HepG2 (cell line): ENCODE measurements around the gene PRR14. TPM values are rescaled to one million over a fixed set of nuclear protein-coding genes. Genes with fewer than 3 reads are reported as not detected.

Experiments
- ETV5 ChIP-seq: IDR thresholded peaks from 2 replicates; pipeline ENCODE4 v1.6.1; 2018; ENCODE audit warnings: missing biosample characterization, missing genetic modification reagents, inconsistent platforms, borderline replicate concordance
- FOXK2 ChIP-seq: fragments of 450-650 bp; IDR thresholded peaks from 2 replicates; pipeline ENCODE4 v1.6.1; 2016
- JUN ChIP-seq: sonication (generic); formaldehyde crosslinking; IDR thresholded peaks from 2 replicates; pipeline ENCODE4 v1.4.0; 2020; ENCODE audit warnings: mild to moderate bottlenecking, missing genetic modification reagents
- JUNB ChIP-seq: sonication (generic); formaldehyde crosslinking; IDR thresholded peaks from 2 replicates; pipeline ENCODE4 v1.8.0; 2022; ENCODE audit warnings: missing genetic modification reagents, mild to moderate bottlenecking, borderline replicate concordance
- MED8 ChIP-seq: sonication (generic); formaldehyde crosslinking; IDR thresholded peaks from 2 replicates; pipeline ENCODE4 v1.8.1; 2023; ENCODE audit warnings: mild to moderate bottlenecking, missing genetic modification reagents; ENCODE audit not compliant: insufficient replicate concordance
- PAWR ChIP-seq: sonication (generic); formaldehyde crosslinking; IDR thresholded peaks from 2 replicates; pipeline ENCODE4 v1.4.0; 2020; ENCODE audit warnings: missing genetic modification reagents, mild to moderate bottlenecking, borderline replicate concordance
- PRPF4 ChIP-seq: fragments of 200-400 bp; formaldehyde crosslinking; IDR thresholded peaks from 2 replicates; pipeline ENCODE4 v1.6.1; 2016; ENCODE audit warnings: low read length, low read depth; ENCODE audit not compliant: poor library complexity, severe bottlenecking
- REL ChIP-seq: sonication (generic); formaldehyde crosslinking; conservative IDR thresholded peaks from 2 replicates; pipeline ENCODE4 v1.8.0; 2022; ENCODE audit warnings: mild to moderate bottlenecking, missing genetic modification reagents, moderate library complexity
- SP2 ChIP-seq: sonication (generic); formaldehyde crosslinking; IDR thresholded peaks from 2 replicates; pipeline ENCODE4 v1.5.1; 2020; ENCODE audit warnings: mild to moderate bottlenecking, missing genetic modification reagents
- SP4 ChIP-seq: sonication (generic); formaldehyde crosslinking; IDR thresholded peaks from 2 replicates; pipeline ENCODE4 v1.8.1; 2023; ENCODE audit warnings: mild to moderate bottlenecking, missing genetic modification reagents
- STAT5B ChIP-seq: sonication (generic); formaldehyde crosslinking; IDR thresholded peaks from 2 replicates; pipeline ENCODE4 v1.4.0; 2020; ENCODE audit warnings: missing genetic modification reagents
- ZBTB8A ChIP-seq: sonication (generic); formaldehyde crosslinking; IDR thresholded peaks from 2 replicates; pipeline ENCODE4 v1.4.0; 2020; ENCODE audit warnings: mild to moderate bottlenecking, low read depth, missing genetic modification reagents, borderline replicate concordance
- ZNF253 ChIP-seq: sonication (generic); formaldehyde crosslinking; IDR thresholded peaks from 2 replicates; pipeline ENCODE4 v1.8.0; 2022; ENCODE audit warnings: mild to moderate bottlenecking, missing genetic modification reagents, borderline replicate concordance
- ZNF761 ChIP-seq: sonication (generic); formaldehyde crosslinking; conservative IDR thresholded peaks from 2 replicates; pipeline ENCODE4 v1.4.0; 2020; ENCODE audit warnings: mild to moderate bottlenecking, missing genetic modification reagents
- ZNF850 ChIP-seq: sonication (generic); formaldehyde crosslinking; conservative IDR thresholded peaks from 2 replicates; pipeline ENCODE4 v1.9.0; 2021; ENCODE audit warnings: mild to moderate bottlenecking, missing genetic modification reagents
- polyA plus RNA-seq, 8 experiments: library from polyadenylated mRNA; depleted of rRNA in 3 of 8; stranded (reverse) in 7 of 8; unstranded in 1 of 8; fragments of >200 nt; fragmentation: Illumina TruSeq in 4 of 8; extraction: Trizol in 4 of 8; gene quantifications; 2 replicates each; pipeline versions ENCODE4 v1.2.1 to v1.2.3, GENCODE V29; 2011 to 2016; ENCODE audit warnings: low read depth in 4 of 8, missing spikeins in 1 of 8, mixed read lengths in 1 of 8; ENCODE audit not compliant: insufficient read depth in 1 of 8
- total RNA-seq, 5 experiments: library from RNA; depleted of rRNA; stranded (reverse); fragments of >200 nt; fragmentation: Illumina TruSeq; extraction: Trizol; gene quantifications; 2 replicates each; pipeline ENCODE4 v1.2.3, GENCODE V29; 2016; ENCODE audit warnings: low read depth in 1 of 5
- TF ChIP-seq, protein P1 (sequence below): IDR thresholded peaks from 2 replicates; pipeline ENCODE4 v1.6.1; 2016; ENCODE audit warnings: low read depth, missing genetic modification reagents, missing compliant biosample characterization
- TF ChIP-seq, protein P2 (sequence below): sonication (generic); formaldehyde crosslinking; IDR thresholded peaks from 2 replicates; pipeline ENCODE4 v1.4.0; 2020; ENCODE audit warnings: missing genetic modification reagents, mild to moderate bottlenecking, borderline replicate concordance
- TF ChIP-seq, protein P3 (sequence below): sonication (generic); formaldehyde crosslinking; IDR thresholded peaks from 2 replicates; pipeline ENCODE4 v1.8.0; 2023; ENCODE audit warnings: mild to moderate bottlenecking, missing genetic modification reagents

The PRR14 gene
- total and polyA plus RNA-seq, 2 of the 13 experiments (the other 11 are each of a cell fraction or from before 2014, with no cell fraction given): 8.4 to 11.0 TPM

DNA sequence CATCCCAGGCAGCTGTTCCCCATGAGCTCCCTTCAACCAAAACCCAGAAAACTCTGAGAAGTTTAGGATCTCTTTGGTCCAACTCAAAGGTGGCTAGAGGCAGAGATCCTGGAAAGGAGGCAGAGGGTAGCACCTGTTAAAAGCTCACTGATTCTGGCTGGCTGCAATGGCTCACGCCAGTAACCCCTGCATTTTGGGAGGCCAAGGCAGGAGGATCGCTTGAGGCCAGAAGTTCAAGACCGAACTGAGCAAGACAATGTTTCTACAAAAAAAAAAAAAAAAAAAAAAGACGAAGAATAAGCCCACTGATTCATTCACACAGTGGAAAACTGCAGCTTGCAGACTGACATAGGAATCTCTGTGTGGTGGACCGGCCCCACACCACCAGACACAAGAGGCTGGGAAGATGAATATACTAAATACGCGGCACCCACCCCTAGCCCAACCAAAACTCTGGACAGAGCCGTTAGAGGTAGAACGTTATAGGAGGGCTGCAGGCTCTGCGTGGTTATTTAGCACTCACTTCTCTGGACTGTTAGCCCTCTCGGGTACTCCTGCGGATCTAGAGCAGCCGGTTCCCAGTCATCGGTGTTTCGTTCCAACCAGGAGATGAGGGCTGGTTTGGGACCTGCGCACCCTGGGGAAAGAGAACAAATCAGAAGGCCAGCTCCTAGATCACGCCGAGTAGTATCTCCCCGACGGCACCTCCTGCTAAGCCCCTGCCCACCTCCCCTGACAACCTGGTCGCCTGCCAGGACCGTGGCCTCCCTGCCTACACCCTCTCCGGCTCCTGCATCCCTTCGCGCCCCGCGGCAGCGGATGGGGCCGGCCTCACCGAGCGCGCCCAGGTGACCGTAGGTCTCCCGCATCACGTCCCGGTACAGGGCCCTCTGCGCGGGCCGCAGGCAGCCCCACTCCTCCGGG lies 41.5 kb upstream of the PRR14 start (continued):
- TF ChIP-seq, protein P1, sequence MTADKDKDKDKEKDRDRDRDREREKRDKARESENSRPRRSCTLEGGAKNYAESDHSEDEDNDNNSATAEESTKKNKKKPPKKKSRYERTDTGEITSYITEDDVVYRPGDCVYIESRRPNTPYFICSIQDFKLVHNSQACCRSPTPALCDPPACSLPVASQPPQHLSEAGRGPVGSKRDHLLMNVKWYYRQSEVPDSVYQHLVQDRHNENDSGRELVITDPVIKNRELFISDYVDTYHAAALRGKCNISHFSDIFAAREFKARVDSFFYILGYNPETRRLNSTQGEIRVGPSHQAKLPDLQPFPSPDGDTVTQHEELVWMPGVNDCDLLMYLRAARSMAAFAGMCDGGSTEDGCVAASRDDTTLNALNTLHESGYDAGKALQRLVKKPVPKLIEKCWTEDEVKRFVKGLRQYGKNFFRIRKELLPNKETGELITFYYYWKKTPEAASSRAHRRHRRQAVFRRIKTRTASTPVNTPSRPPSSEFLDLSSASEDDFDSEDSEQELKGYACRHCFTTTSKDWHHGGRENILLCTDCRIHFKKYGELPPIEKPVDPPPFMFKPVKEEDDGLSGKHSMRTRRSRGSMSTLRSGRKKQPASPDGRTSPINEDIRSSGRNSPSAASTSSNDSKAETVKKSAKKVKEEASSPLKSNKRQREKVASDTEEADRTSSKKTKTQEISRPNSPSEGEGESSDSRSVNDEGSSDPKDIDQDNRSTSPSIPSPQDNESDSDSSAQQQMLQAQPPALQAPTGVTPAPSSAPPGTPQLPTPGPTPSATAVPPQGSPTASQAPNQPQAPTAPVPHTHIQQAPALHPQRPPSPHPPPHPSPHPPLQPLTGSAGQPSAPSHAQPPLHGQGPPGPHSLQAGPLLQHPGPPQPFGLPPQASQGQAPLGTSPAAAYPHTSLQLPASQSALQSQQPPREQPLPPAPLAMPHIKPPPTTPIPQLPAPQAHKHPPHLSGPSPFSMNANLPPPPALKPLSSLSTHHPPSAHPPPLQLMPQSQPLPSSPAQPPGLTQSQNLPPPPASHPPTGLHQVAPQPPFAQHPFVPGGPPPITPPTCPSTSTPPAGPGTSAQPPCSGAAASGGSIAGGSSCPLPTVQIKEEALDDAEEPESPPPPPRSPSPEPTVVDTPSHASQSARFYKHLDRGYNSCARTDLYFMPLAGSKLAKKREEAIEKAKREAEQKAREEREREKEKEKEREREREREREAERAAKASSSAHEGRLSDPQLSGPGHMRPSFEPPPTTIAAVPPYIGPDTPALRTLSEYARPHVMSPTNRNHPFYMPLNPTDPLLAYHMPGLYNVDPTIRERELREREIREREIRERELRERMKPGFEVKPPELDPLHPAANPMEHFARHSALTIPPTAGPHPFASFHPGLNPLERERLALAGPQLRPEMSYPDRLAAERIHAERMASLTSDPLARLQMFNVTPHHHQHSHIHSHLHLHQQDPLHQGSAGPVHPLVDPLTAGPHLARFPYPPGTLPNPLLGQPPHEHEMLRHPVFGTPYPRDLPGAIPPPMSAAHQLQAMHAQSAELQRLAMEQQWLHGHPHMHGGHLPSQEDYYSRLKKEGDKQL (CRISPR knock-in tag): no peak
- no peak for TF ChIP-seq MED8 (CRISPR knock-in tag)
- TF ChIP-seq, protein P2, sequence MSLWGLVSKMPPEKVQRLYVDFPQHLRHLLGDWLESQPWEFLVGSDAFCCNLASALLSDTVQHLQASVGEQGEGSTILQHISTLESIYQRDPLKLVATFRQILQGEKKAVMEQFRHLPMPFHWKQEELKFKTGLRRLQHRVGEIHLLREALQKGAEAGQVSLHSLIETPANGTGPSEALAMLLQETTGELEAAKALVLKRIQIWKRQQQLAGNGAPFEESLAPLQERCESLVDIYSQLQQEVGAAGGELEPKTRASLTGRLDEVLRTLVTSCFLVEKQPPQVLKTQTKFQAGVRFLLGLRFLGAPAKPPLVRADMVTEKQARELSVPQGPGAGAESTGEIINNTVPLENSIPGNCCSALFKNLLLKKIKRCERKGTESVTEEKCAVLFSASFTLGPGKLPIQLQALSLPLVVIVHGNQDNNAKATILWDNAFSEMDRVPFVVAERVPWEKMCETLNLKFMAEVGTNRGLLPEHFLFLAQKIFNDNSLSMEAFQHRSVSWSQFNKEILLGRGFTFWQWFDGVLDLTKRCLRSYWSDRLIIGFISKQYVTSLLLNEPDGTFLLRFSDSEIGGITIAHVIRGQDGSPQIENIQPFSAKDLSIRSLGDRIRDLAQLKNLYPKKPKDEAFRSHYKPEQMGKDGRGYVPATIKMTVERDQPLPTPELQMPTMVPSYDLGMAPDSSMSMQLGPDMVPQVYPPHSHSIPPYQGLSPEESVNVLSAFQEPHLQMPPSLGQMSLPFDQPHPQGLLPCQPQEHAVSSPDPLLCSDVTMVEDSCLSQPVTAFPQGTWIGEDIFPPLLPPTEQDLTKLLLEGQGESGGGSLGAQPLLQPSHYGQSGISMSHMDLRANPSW (CRISPR knock-in tag): no peak
- TF ChIP-seq JUN (CRISPR knock-in tag): no peak
- TF ChIP-seq ZNF253 (CRISPR knock-in tag): no peak
- no peak for TF ChIP-seq STAT5B (CRISPR knock-in tag)
- no peak for TF ChIP-seq SP2 (CRISPR knock-in tag)
- no peak for TF ChIP-seq SP4 (CRISPR knock-in tag)
- TF ChIP-seq PRPF4: no peak
- TF ChIP-seq FOXK2: no peak
- TF ChIP-seq ZBTB8A (CRISPR knock-in tag): no peak
- TF ChIP-seq REL (CRISPR knock-in tag): no peak
- no peak for TF ChIP-seq JUNB
- TF ChIP-seq ZNF850: no peak
- TF ChIP-seq ZNF761 (CRISPR knock-in tag): no peak
- TF ChIP-seq PAWR (CRISPR knock-in tag): no peak
- no peak for TF ChIP-seq ETV5 (CRISPR knock-in tag)
- TF ChIP-seq, protein P3, sequence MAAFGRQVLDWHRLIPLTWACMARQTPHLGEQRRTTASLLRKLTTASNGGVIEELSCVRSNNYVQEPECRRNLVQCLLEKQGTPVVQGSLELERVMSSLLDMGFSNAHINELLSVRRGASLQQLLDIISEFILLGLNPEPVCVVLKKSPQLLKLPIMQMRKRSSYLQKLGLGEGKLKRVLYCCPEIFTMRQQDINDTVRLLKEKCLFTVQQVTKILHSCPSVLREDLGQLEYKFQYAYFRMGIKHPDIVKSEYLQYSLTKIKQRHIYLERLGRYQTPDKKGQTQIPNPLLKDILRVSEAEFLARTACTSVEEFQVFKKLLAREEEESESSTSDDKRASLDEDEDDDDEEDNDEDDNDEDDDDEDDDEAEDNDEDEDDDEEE: no peak
